HG02885 (cell line): ENCODE results near the gene ARHGAP10.
A peak's percentile ranks its signal among the peaks of the same experiment; 100 is the strongest.

ENCODE experiments used
- ATAC-seq: cut with Tn5 transposase; IDR thresholded peaks from one replicate; pipeline ENCODE4 v1.9.1; 2021; ENCODE audit warnings: mild to moderate bottlenecking; ENCODE audit not compliant: unreplicated experiment, poor library complexity

Gene ARHGAP10

GRCh38 chr4:147731580-147732517 lies at the start of gene ARHGAP10:
TSS of gene ARHGAP10 (plus strand) at chr4:147732088. CDS start at chr4:147732302, 214 bp downstream.
- peak; percentile 66 for ATAC-seq

GRCh38 chr4:147682755-147683154 lies 49.1 kb upstream of the ARHGAP10 start:
- no peak for ATAC-seq

- no peak for ATAC-seq
These were observed 48.7 kb upstream of the ARHGAP10 start for GRCh38 chr4:147683188-147683591.

GRCh38 chr4:147683717-147684700 lies 47.9 kb upstream of the ARHGAP10 start, which contains the start of gene PRMT9:
TSS of gene PRMT9 (minus strand) at chr4:147684163. CDS start at chr4:147683987, 176 bp downstream.
- ATAC-seq: peak; percentile 99

- ATAC-seq: no peak
These were observed 42.8 kb upstream of the ARHGAP10 start for GRCh38 chr4:147689067-147689466.

GRCh38 chr4:147691820-147692219 lies 40.1 kb upstream of the ARHGAP10 start:
- ATAC-seq: no peak

GRCh38 chr4:147693218-147693617 lies 38.7 kb upstream of the ARHGAP10 start:
- ATAC-seq: no peak

- ATAC-seq: no peak
These were observed 35.0 kb upstream of the ARHGAP10 start for GRCh38 chr4:147696866-147697265.

- no peak for ATAC-seq
These were observed 27.0 kb upstream of the ARHGAP10 start for GRCh38 chr4:147704846-147705245.

GRCh38 chr4:147707892-147708672 lies 23.8 kb upstream of the ARHGAP10 start:
- peak; percentile 78 for ATAC-seq

- no peak for ATAC-seq
These were observed 21.9 kb upstream of the ARHGAP10 start for GRCh38 chr4:147709999-147710398.

- no peak for ATAC-seq
These were observed 17.1 kb upstream of the ARHGAP10 start for GRCh38 chr4:147714575-147715401.

GRCh38 chr4:147717878-147718277 lies 14.0 kb upstream of the ARHGAP10 start:
- peak; percentile 94 for ATAC-seq

- no peak for ATAC-seq
These were observed 8.6 kb upstream of the ARHGAP10 start for GRCh38 chr4:147723326-147723725.

GRCh38 chr4:147724468-147725201 lies 7.3 kb upstream of the ARHGAP10 start:
- no peak for ATAC-seq

GRCh38 chr4:147725673-147726072 lies 6.2 kb upstream of the ARHGAP10 start:
- ATAC-seq: no peak

GRCh38 chr4:147727476-147728028 lies 4.3 kb upstream of the ARHGAP10 start:
- ATAC-seq: no peak

GRCh38 chr4:147730333-147730732 lies 1.6 kb upstream of the ARHGAP10 start:
- ATAC-seq: no peak
